ENCODE measurements around the gene ACAN. TPM values are rescaled to one million over a fixed set of nuclear protein-coding genes. Genes with fewer than 3 reads are reported as not detected.

ACAN gene
- total and polyA plus RNA-seq, 4 donors, result 11.5 to 25.5 (median 17.4) TPM

DNA sequence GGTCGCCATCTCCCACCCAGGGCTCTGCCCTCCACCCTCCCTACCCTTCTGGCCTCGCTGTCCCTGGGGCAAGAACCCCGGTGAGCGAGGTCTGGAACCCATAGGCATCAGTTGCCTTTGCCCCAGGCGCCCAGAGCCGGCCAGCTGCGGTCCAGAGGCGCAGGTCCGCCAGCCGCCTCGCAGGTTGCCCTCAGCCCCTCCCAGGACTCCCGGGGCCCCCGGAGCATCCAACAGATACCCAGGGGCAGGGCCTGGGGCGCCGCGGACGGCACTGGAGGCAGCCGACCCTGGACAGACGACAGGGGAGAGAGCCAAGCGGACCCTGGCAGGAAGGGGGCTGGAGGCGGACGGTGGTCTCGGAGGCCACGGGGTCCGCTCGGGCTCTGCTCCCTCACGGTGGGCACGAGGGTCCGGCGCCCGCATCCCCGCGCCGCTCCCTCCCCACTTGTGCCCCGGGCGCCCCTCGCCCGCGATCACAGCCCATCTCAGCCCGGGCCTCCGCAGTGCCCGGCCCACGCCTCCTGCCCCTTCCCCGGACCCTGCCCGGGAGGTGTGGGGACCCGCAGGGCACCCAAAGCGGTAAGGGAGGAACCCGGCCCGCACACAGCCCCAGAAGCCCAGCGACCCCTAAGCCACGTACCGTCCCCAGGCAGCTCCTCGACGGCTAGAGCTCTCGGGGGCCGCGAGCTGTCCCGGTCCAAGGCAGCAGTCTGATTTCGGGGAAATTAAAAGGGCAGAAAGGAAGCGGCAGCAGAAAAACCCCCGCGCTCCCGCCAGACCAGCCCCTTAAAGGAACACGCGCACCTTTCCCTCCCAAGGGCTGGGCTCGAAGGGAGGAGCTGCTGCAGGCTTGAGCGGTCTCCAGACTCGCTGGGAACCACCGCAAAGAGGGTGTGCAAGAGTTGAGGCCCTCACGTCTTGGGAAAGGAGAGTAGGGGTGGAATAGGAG lies 91.9 kb downstream of the ACAN start, which contains the start of gene HAPLN3:
HAPLN3 (minus strand) TSS at position 726 of the 949 bp plus-strand sequence. CDS start 8,246 bp downstream, outside the sequence.
- 3% methylated on average over 70 of the region's 70 CpGs for WGBS (ENCODE audit: insufficient coverage)
- H3K27me3 ChIP-seq (ENCODE audit: control insufficient read depth, insufficient read depth, low read length), result peaks cover 30% of the 10 kb centered on the region
- H3K9me3 ChIP-seq (ENCODE audit: control insufficient read depth, insufficient read depth, low read length), result no peaks in the 10 kb centered on the region
- peak within 1 kb of the TSS; percentile 36 for H3K4me3 ChIP-seq (ENCODE audit: low read depth, low read length)
- peaks cover 12% of the 10 kb centered on the region for H3K36me3 ChIP-seq (ENCODE audit: control insufficient read depth, insufficient read depth, low read length)
- peak in 2 of 6 donors; percentile 13 to 47 for DNase-seq (ENCODE audit: low read depth in 4 of 6, low spot score in 6 of 6)
- peak within 1 kb of the TSS; percentile 85 for H3K27ac ChIP-seq (ENCODE audit: low read depth, low read length)
- H3K4me1 ChIP-seq (ENCODE audit: control insufficient read depth, insufficient read depth, low read length), result peaks cover 50% of the 10 kb centered on the region

DNA sequence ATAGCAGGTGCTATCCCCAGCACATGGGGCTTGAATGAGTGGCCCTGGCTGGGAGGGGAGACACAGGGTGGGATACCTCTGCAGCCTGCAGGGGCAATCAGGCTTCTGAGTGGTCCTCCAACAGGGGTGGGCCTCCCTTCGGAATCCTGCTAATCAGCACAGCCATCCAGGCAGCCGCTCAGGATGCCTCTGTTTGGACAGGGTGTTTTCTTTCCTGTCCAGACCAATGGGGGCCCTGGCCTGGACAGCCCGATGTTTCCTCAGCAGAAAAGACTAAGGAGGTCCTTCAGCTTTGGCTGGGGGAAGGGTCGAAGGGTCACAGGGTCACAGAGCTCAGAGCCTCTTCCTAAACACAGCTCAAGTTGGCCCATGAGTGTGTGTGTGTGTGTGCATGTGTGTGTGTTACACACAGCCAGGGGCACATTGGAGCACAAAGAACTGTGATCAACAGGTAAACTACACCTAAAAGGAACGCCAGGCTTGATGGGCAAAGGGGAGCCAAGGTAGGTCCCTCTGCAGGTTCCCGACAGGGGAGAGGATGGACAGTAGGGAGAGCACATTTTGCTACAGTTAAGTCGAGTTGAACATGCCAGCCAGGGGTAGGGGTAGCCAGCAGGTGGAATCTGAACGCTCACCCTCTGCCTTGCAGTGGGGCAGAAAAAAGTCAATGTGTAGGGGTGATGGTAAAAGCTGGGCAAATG lies 93.2 kb downstream of the ACAN start:
- H3K27ac ChIP-seq (ENCODE audit: low read depth, low read length), result peak overlapping the region; percentile 85
- WGBS (ENCODE audit: insufficient coverage), result 64% methylated on average over 7 of the region's 8 CpGs
- H3K36me3 ChIP-seq (ENCODE audit: control insufficient read depth, insufficient read depth, low read length), result peaks cover 25% of the 10 kb centered on the region
- H3K27me3 ChIP-seq (ENCODE audit: control insufficient read depth, insufficient read depth, low read length), result peaks cover 30% of the 10 kb centered on the region
- no peak overlapping the region for H3K4me3 ChIP-seq (ENCODE audit: low read depth, low read length)
- no peaks in the 10 kb centered on the region for H3K9me3 ChIP-seq (ENCODE audit: control insufficient read depth, insufficient read depth, low read length)
- H3K4me1 ChIP-seq (ENCODE audit: control insufficient read depth, insufficient read depth, low read length), result peaks cover 50% of the 10 kb centered on the region
- DNase-seq (ENCODE audit: low read depth in 4 of 6, low spot score in 6 of 6), result no peak

- Histone ChIP-seq H3K4me1 (ENCODE audit: control insufficient read depth, insufficient read depth, low read length) (peaks cover 50% of the 10 kb centered on the region), H3K27me3 (ENCODE audit: control insufficient read depth, insufficient read depth, low read length) (peaks cover 30% of the 10 kb centered on the region), H3K4me3 (ENCODE audit: low read depth, low read length) (no peak overlapping the region), H3K27ac (ENCODE audit: low read depth, low read length) (peak overlapping the region; percentile 85), H3K36me3 (ENCODE audit: control insufficient read depth, insufficient read depth, low read length) (peaks cover 31% of the 10 kb centered on the region), H3K9me3 (ENCODE audit: control insufficient read depth, insufficient read depth, low read length) (no peaks in the 10 kb centered on the region)
- 24% methylated on average over 8 of the region's 8 CpGs for WGBS (ENCODE audit: insufficient coverage)
- no peak for DNase-seq (ENCODE audit: low read depth in 4 of 6, low spot score in 6 of 6)
These were observed 93.9 kb downstream of the ACAN start for GRCh38 chr15:88897142-88897455.

DNA sequence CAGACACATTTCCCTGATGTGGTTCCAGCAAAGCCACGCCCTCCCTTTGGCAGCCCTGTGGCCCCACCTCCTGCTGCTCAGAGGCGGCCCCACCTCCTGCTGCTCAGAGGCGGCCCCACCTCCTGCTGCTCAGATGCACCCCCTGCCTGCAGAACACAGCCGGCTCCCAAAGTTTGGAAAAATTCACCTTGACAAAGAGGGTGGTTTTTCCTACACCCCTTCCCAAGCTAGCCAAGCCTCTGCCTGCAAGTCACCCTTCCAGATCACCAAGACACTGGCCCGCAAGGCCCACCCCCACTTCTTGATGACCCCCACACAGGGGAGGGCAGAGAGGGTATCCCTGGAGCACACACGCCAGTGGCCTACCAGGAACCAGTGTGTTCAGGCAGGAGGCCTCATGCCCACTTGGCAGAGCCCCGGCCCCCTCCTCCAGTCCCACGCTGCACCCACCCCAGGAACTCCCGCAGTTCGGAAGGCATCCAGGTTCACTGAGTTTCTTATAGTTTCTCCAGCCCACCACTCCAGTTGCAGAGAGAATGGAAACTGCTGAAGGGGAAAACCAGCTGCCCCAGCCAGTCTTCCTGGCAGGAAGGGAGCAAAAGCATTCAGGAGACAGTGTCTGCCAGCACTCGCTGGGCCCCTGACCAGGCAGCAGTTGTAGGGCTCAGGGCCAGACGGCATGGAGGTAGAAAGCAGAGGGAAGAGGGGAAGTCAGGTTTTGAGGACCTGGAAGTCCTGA lies 94.4 kb downstream of the ACAN start:
- Histone ChIP-seq H3K36me3 (ENCODE audit: control insufficient read depth, insufficient read depth, low read length) (peaks cover 35% of the 10 kb centered on the region), H3K9me3 (ENCODE audit: control insufficient read depth, insufficient read depth, low read length) (no peaks in the 10 kb centered on the region), H3K4me3 (ENCODE audit: low read depth, low read length) (no peak overlapping the region), H3K27ac (ENCODE audit: low read depth, low read length) (peak overlapping the region; percentile 85), H3K27me3 (ENCODE audit: control insufficient read depth, insufficient read depth, low read length) (peaks cover 28% of the 10 kb centered on the region), H3K4me1 (ENCODE audit: control insufficient read depth, insufficient read depth, low read length) (peaks cover 50% of the 10 kb centered on the region)
- 28% methylated on average over 11 of the region's 12 CpGs for WGBS (ENCODE audit: insufficient coverage)
- peak in 2 of 6 donors; percentile 77 to 83 for DNase-seq (ENCODE audit: low read depth in 4 of 6, low spot score in 6 of 6)

GRCh38 chr15:88898736-88899135 lies 95.5 kb downstream of the ACAN start:
- DNase-seq (ENCODE audit: low read depth in 4 of 6, low spot score in 6 of 6), result no peak
- 95% methylated on average over 4 of the region's 15 CpGs for WGBS (ENCODE audit: insufficient coverage)
- H3K9me3 ChIP-seq (ENCODE audit: control insufficient read depth, insufficient read depth, low read length), result no peaks in the 10 kb centered on the region
- H3K27me3 ChIP-seq (ENCODE audit: control insufficient read depth, insufficient read depth, low read length), result peaks cover 21% of the 10 kb centered on the region
- H3K27ac ChIP-seq (ENCODE audit: low read depth, low read length), result no peak overlapping the region
- H3K4me1 ChIP-seq (ENCODE audit: control insufficient read depth, insufficient read depth, low read length), result peaks cover 50% of the 10 kb centered on the region
- H3K4me3 ChIP-seq (ENCODE audit: low read depth, low read length), result no peak overlapping the region
- H3K36me3 ChIP-seq (ENCODE audit: control insufficient read depth, insufficient read depth, low read length), result peaks cover 43% of the 10 kb centered on the region

GRCh38 chr15:88899251-88899650 lies 96.0 kb downstream of the ACAN start:
- no peak for DNase-seq (ENCODE audit: low read depth in 4 of 6, low spot score in 6 of 6)
- H3K27ac ChIP-seq (ENCODE audit: low read depth, low read length), result no peak overlapping the region
- H3K27me3 ChIP-seq (ENCODE audit: control insufficient read depth, insufficient read depth, low read length), result peaks cover 15% of the 10 kb centered on the region
- H3K4me1 ChIP-seq (ENCODE audit: control insufficient read depth, insufficient read depth, low read length), result peaks cover 48% of the 10 kb centered on the region
- no peak overlapping the region for H3K4me3 ChIP-seq (ENCODE audit: low read depth, low read length)
- WGBS (ENCODE audit: insufficient coverage), result 71% methylated on average over 1 of the region's 9 CpGs
- no peaks in the 10 kb centered on the region for H3K9me3 ChIP-seq (ENCODE audit: control insufficient read depth, insufficient read depth, low read length)
- peaks cover 44% of the 10 kb centered on the region for H3K36me3 ChIP-seq (ENCODE audit: control insufficient read depth, insufficient read depth, low read length)

GRCh38 chr15:88900309-88900981 lies 97.2 kb downstream of the ACAN start:
- H3K4me1 ChIP-seq (ENCODE audit: control insufficient read depth, insufficient read depth, low read length), result peaks cover 47% of the 10 kb centered on the region
- no peak for DNase-seq (ENCODE audit: low read depth in 4 of 6, low spot score in 6 of 6)
- H3K36me3 ChIP-seq (ENCODE audit: control insufficient read depth, insufficient read depth, low read length), result peaks cover 46% of the 10 kb centered on the region
- no peak overlapping the region for H3K4me3 ChIP-seq (ENCODE audit: low read depth, low read length)
- WGBS (ENCODE audit: insufficient coverage), result 90% methylated on average over 8 of the region's 12 CpGs
- H3K27ac ChIP-seq (ENCODE audit: low read depth, low read length), result no peak overlapping the region
- peaks cover 4% of the 10 kb centered on the region for H3K27me3 ChIP-seq (ENCODE audit: control insufficient read depth, insufficient read depth, low read length)
- no peaks in the 10 kb centered on the region for H3K9me3 ChIP-seq (ENCODE audit: control insufficient read depth, insufficient read depth, low read length)

GRCh38 chr15:88900982-88901418 lies 97.8 kb downstream of the ACAN start:
- no peak overlapping the region for H3K4me3 ChIP-seq (ENCODE audit: low read depth, low read length)
- no peaks in the 10 kb centered on the region for H3K9me3 ChIP-seq (ENCODE audit: control insufficient read depth, insufficient read depth, low read length)
- no peak overlapping the region for H3K27ac ChIP-seq (ENCODE audit: low read depth, low read length)
- H3K36me3 ChIP-seq (ENCODE audit: control insufficient read depth, insufficient read depth, low read length), result peaks cover 50% of the 10 kb centered on the region
- WGBS (ENCODE audit: insufficient coverage), result 90% methylated on average over 2 of the region's 5 CpGs
- peaks cover 46% of the 10 kb centered on the region for H3K4me1 ChIP-seq (ENCODE audit: control insufficient read depth, insufficient read depth, low read length)
- DNase-seq (ENCODE audit: low read depth in 4 of 6, low spot score in 6 of 6), result no peak
- no peaks in the 10 kb centered on the region for H3K27me3 ChIP-seq (ENCODE audit: control insufficient read depth, insufficient read depth, low read length)
